NCI-H128 (cell line): ENCODE results near the gene BMAL1.

Source experiments
- DNase-seq: peaks from one replicate; lab custom pipeline; 2025; ENCODE audit not compliant: unreplicated experiment; lab: John Stamatoyannopoulos, UW

Gene BMAL1

GRCh38 chr11:13260963-13261588, 16.5 kb upstream of the BMAL1 start:
- DNase-seq, result no peak

GRCh38 chr11:13261591-13262061, 16.0 kb upstream of the BMAL1 start:
- DNase-seq, result no peak

- no peak for DNase-seq
These were observed 15.5 kb upstream of the BMAL1 start for GRCh38 chr11:13262096-13262495.

- no peak for DNase-seq
These were observed 8.8 kb upstream of the BMAL1 start for GRCh38 chr11:13268791-13269190.

- DNase-seq, result no peak
These were observed 7.8 kb upstream of the BMAL1 start for GRCh38 chr11:13269775-13270174.

- no peak for DNase-seq
These were observed 6.4 kb upstream of the BMAL1 start for GRCh38 chr11:13271060-13271693.

- no peak for DNase-seq
These were observed 1.1 kb upstream of the BMAL1 start for GRCh38 chr11:13276454-13276831.

GRCh38 chr11:13276832-13277767, 490 bp upstream of the BMAL1 start:
- DNase-seq, result peak; percentile 90

GRCh38 chr11:13278609-13279486, 1.3 kb downstream of the BMAL1 start:
- no peak for DNase-seq

- no peak for DNase-seq
These were observed 1.9 kb downstream of the BMAL1 start for GRCh38 chr11:13279487-13279834.

GRCh38 chr11:13280092-13280722, 2.6 kb downstream of the BMAL1 start:
- DNase-seq, result no peak

- DNase-seq, result no peak
These were observed 3.2 kb downstream of the BMAL1 start for GRCh38 chr11:13280777-13281176.

GRCh38 chr11:13283636-13284035, 6.0 kb downstream of the BMAL1 start:
- no peak for DNase-seq

GRCh38 chr11:13284776-13285588, 7.4 kb downstream of the BMAL1 start:
- DNase-seq, result no peak

GRCh38 chr11:13286279-13286821, 8.8 kb downstream of the BMAL1 start:
- no peak for DNase-seq

- no peak for DNase-seq
These were observed 9.4 kb downstream of the BMAL1 start for GRCh38 chr11:13287036-13287435.

- DNase-seq, result no peak
These were observed 10.1 kb downstream of the BMAL1 start for GRCh38 chr11:13287681-13288080.

- no peak for DNase-seq
These were observed 10.9 kb downstream of the BMAL1 start for GRCh38 chr11:13288375-13289029.

- no peak for DNase-seq
These were observed 11.5 kb downstream of the BMAL1 start for GRCh38 chr11:13289081-13289480.
